Tibial nerve (tissue), 4 donors: ENCODE data around the gene P2RX7.

Experiments used
- EP300 ChIP-seq, 2 donors: sonication (generic); formaldehyde crosslinking; IDR thresholded peaks; one replicate each; pipeline ENCODE4 v1.6.1; 2017; ENCODE audit warnings: antibody characterized with exemption in 2 of 2, mild to moderate bottlenecking in 1 of 2
- POLR2A ChIP-seq, 2 donors: fragments of 450-650 bp; IDR thresholded peaks; one replicate each; pipeline ENCODE4 v1.6.1; 2017; ENCODE audit warnings: antibody characterized with exemption in 2 of 2, mild to moderate bottlenecking in 2 of 2, moderate library complexity in 2 of 2
- TF ChIP-seq, protein P1 (sequence below), 5 experiments: fragments of 200-600 bp in 3 of 5; fragments of 450-650 bp in 2 of 5; sonication (generic) in 3 of 5; IDR thresholded peaks; one replicate each; pipeline ENCODE4 v1.5.1; 2016 to 2019; ENCODE audit warnings: antibody characterized with exemption in 5 of 5, mild to moderate bottlenecking in 3 of 5, moderate library complexity in 2 of 5

DNA sequence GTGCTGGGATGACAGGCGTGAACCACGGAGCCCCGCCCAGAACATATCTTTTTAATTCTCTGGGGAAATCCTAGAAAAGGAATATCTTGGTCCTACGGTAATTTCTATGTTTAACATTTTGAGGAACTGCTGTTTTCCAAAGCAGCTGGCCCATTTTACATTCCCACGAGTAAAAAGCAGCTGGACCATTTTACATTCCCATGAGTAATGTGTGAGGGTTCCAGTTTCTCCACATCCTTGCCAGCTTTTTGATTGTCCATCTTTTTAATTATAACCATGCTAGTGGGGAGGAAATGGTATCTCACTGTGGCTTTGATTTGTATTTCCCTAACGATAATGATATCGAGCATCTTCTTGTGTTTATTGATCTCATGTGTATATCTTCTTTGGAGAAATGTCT, 72.8 kb downstream of the P2RX7 start:
- TF ChIP-seq, protein P1, sequence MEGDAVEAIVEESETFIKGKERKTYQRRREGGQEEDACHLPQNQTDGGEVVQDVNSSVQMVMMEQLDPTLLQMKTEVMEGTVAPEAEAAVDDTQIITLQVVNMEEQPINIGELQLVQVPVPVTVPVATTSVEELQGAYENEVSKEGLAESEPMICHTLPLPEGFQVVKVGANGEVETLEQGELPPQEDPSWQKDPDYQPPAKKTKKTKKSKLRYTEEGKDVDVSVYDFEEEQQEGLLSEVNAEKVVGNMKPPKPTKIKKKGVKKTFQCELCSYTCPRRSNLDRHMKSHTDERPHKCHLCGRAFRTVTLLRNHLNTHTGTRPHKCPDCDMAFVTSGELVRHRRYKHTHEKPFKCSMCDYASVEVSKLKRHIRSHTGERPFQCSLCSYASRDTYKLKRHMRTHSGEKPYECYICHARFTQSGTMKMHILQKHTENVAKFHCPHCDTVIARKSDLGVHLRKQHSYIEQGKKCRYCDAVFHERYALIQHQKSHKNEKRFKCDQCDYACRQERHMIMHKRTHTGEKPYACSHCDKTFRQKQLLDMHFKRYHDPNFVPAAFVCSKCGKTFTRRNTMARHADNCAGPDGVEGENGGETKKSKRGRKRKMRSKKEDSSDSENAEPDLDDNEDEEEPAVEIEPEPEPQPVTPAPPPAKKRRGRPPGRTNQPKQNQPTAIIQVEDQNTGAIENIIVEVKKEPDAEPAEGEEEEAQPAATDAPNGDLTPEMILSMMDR (IDR thresholded peaks at IDR 0.05), result no peak
- TF ChIP-seq EP300 (IDR thresholded peaks at IDR 0.05) (no peak), POLR2A (IDR thresholded peaks at IDR 0.05) (no peak)
